Renal pelvis (tissue), 4 donors: ENCODE results near the gene SLCO3A1. TPM values are rescaled to one million over a fixed set of nuclear protein-coding genes. Genes with fewer than 3 reads are reported as not detected.

Experiments used
- DNase-seq: peaks from one replicate; pipeline ENCODE4 v3.0.0-alpha.2; 2013
- polyA plus RNA-seq, 3 donors: library from polyadenylated mRNA; unstranded; fragments of 120-200 nt; gene quantifications; one replicate each; pipeline ENCODE4 v1.2.1, GENCODE V29; 2013; ENCODE audit not compliant: insufficient read length in 3 of 3

The SLCO3A1 gene
- polyA plus RNA-seq, 3 donors = 11.8 to 12.9 (median 12.2) TPM

GRCh38 chr15:92159906-92160841 lies 306.7 kb downstream of the SLCO3A1 start:
- DNase-seq = no peak

- no peak for DNase-seq
These were observed 307.6 kb downstream of the SLCO3A1 start for GRCh38 chr15:92161039-92161670.

DNA sequence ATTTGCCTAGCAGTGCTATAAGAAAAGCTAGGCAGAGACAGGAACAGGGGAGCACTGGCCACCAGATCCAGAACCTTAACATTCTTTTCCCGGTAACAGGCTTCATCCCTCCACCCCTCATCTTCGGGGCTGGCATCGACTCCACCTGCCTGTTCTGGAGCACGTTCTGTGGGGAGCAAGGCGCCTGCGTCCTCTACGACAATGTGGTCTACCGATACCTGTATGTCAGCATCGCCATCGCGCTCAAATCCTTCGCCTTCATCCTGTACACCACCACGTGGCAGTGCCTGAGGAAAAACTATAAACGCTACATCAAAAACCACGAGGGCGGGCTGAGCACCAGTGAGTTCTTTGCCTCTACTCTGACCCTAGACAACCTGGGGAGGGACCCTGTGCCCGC lies 309.1 kb downstream of the SLCO3A1 start:
- DNase-seq = no peak

DNA sequence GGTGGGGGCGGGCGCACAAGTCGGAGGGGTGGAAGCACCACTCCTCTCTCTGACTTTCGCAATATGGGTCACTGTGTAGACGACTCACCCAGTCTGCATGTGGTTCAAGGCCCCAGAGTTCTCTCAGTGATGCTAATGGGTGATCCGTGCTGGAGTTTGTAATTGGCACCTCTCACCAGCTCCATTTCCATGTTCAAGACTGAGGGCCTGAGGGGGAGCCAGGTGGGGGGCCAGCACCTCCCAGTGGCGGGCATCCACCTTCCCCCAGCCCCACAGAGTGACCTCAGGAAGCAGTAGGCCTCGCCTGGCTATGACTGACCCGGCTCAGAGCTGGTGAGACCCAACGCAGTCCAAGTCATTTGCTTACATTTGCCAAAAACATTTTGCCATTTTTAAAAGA lies 310.1 kb downstream of the SLCO3A1 start:
- no peak for DNase-seq

DNA sequence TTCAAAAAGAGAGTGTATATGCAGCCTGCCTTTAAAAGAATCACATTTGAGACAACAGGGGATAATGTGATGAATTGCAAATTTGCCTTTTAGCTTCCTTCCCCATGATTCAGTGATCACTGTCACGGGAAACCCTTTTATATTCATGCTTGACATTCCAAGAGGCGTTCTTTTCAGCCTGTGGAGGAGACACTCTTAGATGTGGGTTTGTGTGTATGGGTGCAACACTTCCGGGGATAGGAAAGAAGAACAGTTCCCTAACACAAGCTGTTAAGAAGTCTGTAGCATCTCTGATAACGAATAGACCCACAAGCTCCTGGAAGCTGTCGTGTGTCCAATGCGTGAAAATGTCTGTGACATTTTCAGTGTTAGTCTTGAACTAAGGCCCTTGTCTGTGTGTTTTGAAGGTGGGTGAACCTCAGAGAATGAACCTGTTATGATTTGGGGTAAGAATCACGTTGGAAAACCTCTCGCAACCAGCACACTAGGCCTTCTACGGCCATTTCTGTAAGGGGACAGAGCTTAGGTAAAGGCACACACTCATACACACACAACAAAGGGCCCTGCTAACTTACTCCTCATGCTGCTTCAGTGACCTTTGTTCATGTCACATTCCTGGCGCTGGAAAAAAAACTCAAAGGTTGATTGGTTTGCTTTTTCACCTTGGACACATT lies 311.0 kb downstream of the SLCO3A1 start:
- DNase-seq = peak; percentile 40

- no peak for DNase-seq
These were observed 311.5 kb downstream of the SLCO3A1 start for GRCh38 chr15:92165001-92165346.

GRCh38 chr15:92166029-92166428 lies 312.5 kb downstream of the SLCO3A1 start:
- DNase-seq = no peak

DNA sequence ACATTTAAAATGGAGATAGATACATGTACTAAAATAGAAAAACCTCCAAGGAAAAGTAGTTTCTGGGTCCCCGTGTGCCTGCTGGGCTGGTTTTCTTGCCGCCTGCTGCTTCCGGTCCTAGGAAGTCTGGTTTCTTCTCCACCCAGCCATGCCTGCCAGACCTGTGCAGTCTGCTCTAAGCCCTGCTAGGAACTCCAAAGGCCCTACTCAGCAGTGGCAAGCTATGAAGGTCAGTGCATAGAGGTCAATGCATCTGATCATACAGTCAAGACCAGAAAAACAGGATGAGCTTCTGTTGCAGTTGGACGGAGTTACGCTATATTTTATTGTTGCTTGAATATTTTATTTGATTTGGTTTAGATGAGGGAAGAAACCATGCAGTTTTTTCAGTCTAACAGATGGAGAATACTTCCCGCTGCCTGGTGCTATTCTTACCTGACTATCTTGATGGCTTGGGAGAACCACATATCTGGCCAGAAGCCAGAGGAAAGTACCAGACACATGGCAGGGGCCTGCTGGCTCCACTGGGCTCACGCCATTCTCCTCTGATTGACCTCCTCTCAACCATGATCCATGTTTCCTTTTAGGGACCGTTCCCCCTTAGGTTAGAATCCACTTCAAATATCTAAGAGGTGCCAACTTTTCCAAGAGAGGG lies 313.4 kb downstream of the SLCO3A1 start:
- DNase-seq = no peak

GRCh38 chr15:92167451-92167850 lies 313.9 kb downstream of the SLCO3A1 start:
- DNase-seq = no peak

GRCh38 chr15:92168066-92168683 lies 314.7 kb downstream of the SLCO3A1 start:
- no peak for DNase-seq

DNA sequence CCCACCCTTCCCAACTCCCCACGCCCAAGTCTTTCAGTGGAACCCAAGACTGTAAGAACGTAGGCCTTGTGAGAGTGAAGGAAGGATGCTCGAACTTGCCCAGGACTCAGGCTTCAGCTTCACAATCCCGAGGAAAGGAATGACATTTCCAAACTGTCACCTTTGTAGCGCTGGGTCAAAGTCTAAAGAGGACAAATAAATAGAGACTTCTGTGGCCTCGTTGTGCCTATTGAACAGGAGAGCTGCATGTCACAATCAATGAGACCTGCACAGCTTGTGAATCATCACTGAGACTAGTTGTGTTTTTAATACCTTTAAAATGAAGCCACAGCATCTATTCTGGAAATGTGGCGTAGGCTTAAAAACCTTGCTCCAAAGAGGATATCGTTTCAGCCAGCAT lies 317.4 kb downstream of the SLCO3A1 start:
- DNase-seq = no peak

- DNase-seq = no peak
These were observed 325.4 kb downstream of the SLCO3A1 start for GRCh38 chr15:92178911-92179310.

DNA sequence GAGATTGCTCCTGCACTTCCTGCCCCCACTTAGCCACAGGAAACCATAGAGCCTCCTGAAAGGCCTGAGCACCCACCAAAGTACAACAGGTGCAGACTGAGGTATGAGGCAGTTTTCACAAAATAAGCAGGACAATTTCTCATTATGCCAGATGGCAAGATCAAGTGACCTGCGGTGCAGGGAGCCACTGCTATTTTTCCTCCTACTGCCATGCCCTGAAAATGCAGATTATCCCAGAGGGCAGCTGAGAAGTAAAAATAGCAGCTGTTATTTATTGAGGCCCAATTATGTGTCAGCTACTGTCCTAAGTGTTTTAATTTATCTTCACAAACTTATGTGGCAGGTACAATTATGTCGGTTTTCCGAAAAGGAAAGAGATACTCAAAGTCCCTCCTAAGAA lies 330.6 kb downstream of the SLCO3A1 start:
- no peak for DNase-seq

GRCh38 chr15:92184679-92185230 lies 331.2 kb downstream of the SLCO3A1 start:
- no peak for DNase-seq

DNA sequence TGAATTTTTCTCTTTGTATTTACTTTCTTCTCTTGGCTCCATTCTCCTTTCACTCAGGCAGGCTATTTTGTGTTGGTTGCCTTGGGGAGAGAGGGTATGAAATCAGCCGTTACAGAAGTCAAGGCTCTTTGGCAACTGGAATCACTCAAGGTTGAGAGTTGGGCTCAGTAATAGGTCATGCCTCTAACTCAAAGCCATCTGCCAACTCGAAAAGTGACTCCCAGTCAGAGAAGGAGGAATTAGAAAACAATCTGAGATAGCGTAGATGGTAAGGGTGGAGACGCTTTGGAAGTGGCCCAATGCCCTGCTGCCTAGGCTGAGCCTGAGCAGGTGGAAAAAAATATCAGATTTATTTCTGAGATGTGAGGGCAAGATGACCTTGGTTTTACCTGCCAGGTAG lies 334.5 kb downstream of the SLCO3A1 start:
- DNase-seq = no peak

GRCh38 chr15:92189166-92189565 lies 335.7 kb downstream of the SLCO3A1 start:
- peak; percentile 37 for DNase-seq

DNA sequence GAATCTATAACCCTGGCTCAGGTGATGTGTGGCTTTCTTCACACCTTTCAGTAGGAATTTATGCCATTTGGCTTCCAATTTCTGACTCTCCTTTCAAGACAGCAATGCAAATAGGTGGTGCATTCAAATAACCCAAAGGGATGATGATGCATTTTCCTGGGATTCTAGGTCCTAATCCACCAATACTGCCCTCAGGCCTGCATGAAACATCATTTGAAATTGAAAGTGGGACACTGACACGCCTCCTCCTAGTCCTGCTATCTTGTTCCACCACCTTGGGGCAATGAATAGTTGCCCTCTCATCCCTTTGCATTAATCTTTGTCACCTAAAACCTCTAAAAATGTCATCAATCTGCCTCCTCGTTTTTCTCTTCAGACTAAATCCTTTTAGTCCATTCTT lies 341.7 kb downstream of the SLCO3A1 start:
- DNase-seq = no peak

- DNase-seq = no peak
These were observed 342.8 kb downstream of the SLCO3A1 start for GRCh38 chr15:92196342-92196741.

DNA sequence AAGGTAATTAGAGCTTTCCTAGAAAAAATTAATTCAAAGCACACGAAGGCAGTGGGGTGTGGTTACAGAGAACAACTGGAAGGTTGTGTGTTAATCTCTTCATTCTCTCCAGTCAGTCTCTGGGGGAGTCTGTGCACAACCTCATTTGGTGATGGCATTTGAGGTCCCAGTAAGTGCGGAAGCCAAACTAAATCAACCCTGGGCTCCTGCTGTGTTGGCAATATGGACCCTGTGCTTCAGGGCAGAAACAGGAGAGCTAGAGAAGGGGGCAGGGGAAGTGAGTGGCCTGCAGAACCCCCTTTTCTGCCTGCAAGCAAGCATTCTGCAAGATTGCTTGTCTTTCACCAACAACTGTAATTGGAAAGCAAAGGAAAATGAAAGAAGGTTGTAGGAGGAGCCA lies 344.2 kb downstream of the SLCO3A1 start:
- no peak for DNase-seq

DNA sequence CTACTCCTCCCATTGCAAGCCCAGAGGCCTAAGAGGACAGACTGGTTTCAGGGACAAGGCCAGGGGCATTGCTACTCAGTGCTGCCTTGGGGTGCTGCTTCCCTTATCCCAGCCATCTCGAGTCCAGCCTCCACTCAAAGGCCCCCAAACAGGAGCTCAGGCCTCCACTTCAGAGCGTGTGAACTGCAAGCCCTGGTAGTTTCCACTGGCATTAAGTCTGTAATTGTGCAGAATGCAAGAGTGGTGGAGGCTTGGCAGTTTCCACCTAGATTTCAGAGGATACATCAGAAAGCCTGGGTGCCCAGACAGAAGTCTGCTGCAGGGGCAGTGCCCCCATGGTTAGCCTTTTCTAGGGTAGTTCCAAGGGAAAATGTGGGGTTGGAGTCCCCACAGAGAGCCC lies 347.4 kb downstream of the SLCO3A1 start:
- DNase-seq = no peak

- no peak for DNase-seq
These were observed 351.8 kb downstream of the SLCO3A1 start for GRCh38 chr15:92205255-92205739.
